ENCODE data around the gene FTCDNL1.

Gene FTCDNL1

GRCh38 chr2:199850718-199851500, at the start of gene FTCDNL1:
FTCDNL1 (minus strand) TSS chr2:199851192; CDS start chr2:199848962, 2,230 bp downstream.
- Mint-ChIP-seq H3K27ac (peak within 1 kb of the TSS; percentile 94), H3K4me3 (peak within 1 kb of the TSS; percentile 91), H3K9me3 (no peaks in the 10 kb centered on the region), H3K36me3 (ENCODE audit: low read depth) (peaks cover 2% of the 10 kb centered on the region), H3K27me3 (peaks cover 7% of the 10 kb centered on the region), H3K4me1 (ENCODE audit: low read depth) (peaks cover 12% of the 10 kb centered on the region)
- DNase-seq, result peak; percentile 83

- Mint-ChIP-seq H3K36me3 (ENCODE audit: low read depth) (no peaks in the 10 kb centered on the region), H3K27me3 (no peaks in the 10 kb centered on the region), H3K4me1 (ENCODE audit: low read depth) (no peaks in the 10 kb centered on the region), H3K4me3 (no peak overlapping the region), H3K9me3 (no peaks in the 10 kb centered on the region), H3K27ac (no peak overlapping the region)
- DNase-seq, result no peak
Measured at GRCh38 chr2:199896617-199897016, 45.6 kb upstream of the FTCDNL1 start.

GRCh38 chr2:199895406-199895805, 44.4 kb upstream of the FTCDNL1 start:
- no peak for DNase-seq
- no peaks in the 10 kb centered on the region for H3K4me1 Mint-ChIP-seq (ENCODE audit: low read depth)
- peaks cover 2% of the 10 kb centered on the region for H3K27me3 Mint-ChIP-seq
- no peak overlapping the region for H3K27ac Mint-ChIP-seq
- H3K9me3 Mint-ChIP-seq, result no peaks in the 10 kb centered on the region
- no peaks in the 10 kb centered on the region for H3K36me3 Mint-ChIP-seq (ENCODE audit: low read depth)
- H3K4me3 Mint-ChIP-seq, result no peak overlapping the region

- Mint-ChIP-seq H3K27me3 (peaks cover 21% of the 10 kb centered on the region), H3K27ac (no peak overlapping the region), H3K36me3 (ENCODE audit: low read depth) (no peaks in the 10 kb centered on the region), H3K4me1 (ENCODE audit: low read depth) (no peaks in the 10 kb centered on the region), H3K4me3 (no peak overlapping the region), H3K9me3 (peaks cover 7% of the 10 kb centered on the region)
- DNase-seq, result no peak
Measured at GRCh38 chr2:199883474-199884212, 32.7 kb upstream of the FTCDNL1 start.

- DNase-seq, result no peak
- Mint-ChIP-seq H3K27me3 (peaks cover 19% of the 10 kb centered on the region), H3K27ac (no peak overlapping the region), H3K36me3 (ENCODE audit: low read depth) (no peaks in the 10 kb centered on the region), H3K4me3 (no peak overlapping the region), H3K9me3 (peaks cover 7% of the 10 kb centered on the region), H3K4me1 (ENCODE audit: low read depth) (no peaks in the 10 kb centered on the region)
Measured at GRCh38 chr2:199882667-199883066, 31.7 kb upstream of the FTCDNL1 start.

GRCh38 chr2:199875400-199875799, 24.4 kb upstream of the FTCDNL1 start:
- H3K9me3 Mint-ChIP-seq, result peaks cover 11% of the 10 kb centered on the region
- H3K36me3 Mint-ChIP-seq (ENCODE audit: low read depth), result no peaks in the 10 kb centered on the region
- no peak overlapping the region for H3K4me3 Mint-ChIP-seq
- peaks cover 22% of the 10 kb centered on the region for H3K27me3 Mint-ChIP-seq
- no peaks in the 10 kb centered on the region for H3K4me1 Mint-ChIP-seq (ENCODE audit: low read depth)
- no peak for DNase-seq
- H3K27ac Mint-ChIP-seq, result no peak overlapping the region

- Mint-ChIP-seq H3K27me3 (peaks cover 31% of the 10 kb centered on the region), H3K9me3 (peaks cover 11% of the 10 kb centered on the region), H3K4me1 (ENCODE audit: low read depth) (no peaks in the 10 kb centered on the region), H3K27ac (no peak overlapping the region), H3K4me3 (no peak overlapping the region), H3K36me3 (ENCODE audit: low read depth) (no peaks in the 10 kb centered on the region)
- no peak for DNase-seq
Measured at GRCh38 chr2:199874209-199874608, 23.2 kb upstream of the FTCDNL1 start.

GRCh38 chr2:199870581-199870980, 19.6 kb upstream of the FTCDNL1 start:
- peaks cover 11% of the 10 kb centered on the region for H3K9me3 Mint-ChIP-seq
- H3K4me1 Mint-ChIP-seq (ENCODE audit: low read depth), result no peaks in the 10 kb centered on the region
- no peak for DNase-seq
- no peaks in the 10 kb centered on the region for H3K36me3 Mint-ChIP-seq (ENCODE audit: low read depth)
- peaks cover 39% of the 10 kb centered on the region for H3K27me3 Mint-ChIP-seq
- no peak overlapping the region for H3K27ac Mint-ChIP-seq
- H3K4me3 Mint-ChIP-seq, result no peak overlapping the region

GRCh38 chr2:199869653-199870052, 18.7 kb upstream of the FTCDNL1 start:
- Mint-ChIP-seq H3K9me3 (peaks cover 8% of the 10 kb centered on the region), H3K4me3 (no peak overlapping the region), H3K27me3 (peaks cover 38% of the 10 kb centered on the region), H3K27ac (no peak overlapping the region), H3K36me3 (ENCODE audit: low read depth) (no peaks in the 10 kb centered on the region), H3K4me1 (ENCODE audit: low read depth) (no peaks in the 10 kb centered on the region)
- DNase-seq, result no peak

- H3K9me3 Mint-ChIP-seq, result peaks cover 5% of the 10 kb centered on the region
- H3K36me3 Mint-ChIP-seq (ENCODE audit: low read depth), result no peaks in the 10 kb centered on the region
- DNase-seq, result no peak
- peaks cover 38% of the 10 kb centered on the region for H3K27me3 Mint-ChIP-seq
- H3K4me3 Mint-ChIP-seq, result no peak overlapping the region
- H3K4me1 Mint-ChIP-seq (ENCODE audit: low read depth), result no peaks in the 10 kb centered on the region
- H3K27ac Mint-ChIP-seq, result no peak overlapping the region
Measured at GRCh38 chr2:199869227-199869541, 18.2 kb upstream of the FTCDNL1 start.

- no peaks in the 10 kb centered on the region for H3K4me1 Mint-ChIP-seq (ENCODE audit: low read depth)
- H3K27me3 Mint-ChIP-seq, result peaks cover 37% of the 10 kb centered on the region
- H3K9me3 Mint-ChIP-seq, result no peaks in the 10 kb centered on the region
- no peak overlapping the region for H3K27ac Mint-ChIP-seq
- H3K4me3 Mint-ChIP-seq, result no peak overlapping the region
- DNase-seq, result no peak
- H3K36me3 Mint-ChIP-seq (ENCODE audit: low read depth), result no peaks in the 10 kb centered on the region
Measured at GRCh38 chr2:199868431-199869226, 17.6 kb upstream of the FTCDNL1 start.

- Mint-ChIP-seq H3K9me3 (no peaks in the 10 kb centered on the region), H3K36me3 (ENCODE audit: low read depth) (no peaks in the 10 kb centered on the region), H3K27ac (no peak overlapping the region), H3K27me3 (peaks cover 50% of the 10 kb centered on the region), H3K4me3 (no peak overlapping the region), H3K4me1 (ENCODE audit: low read depth) (no peaks in the 10 kb centered on the region)
- no peak for DNase-seq
Measured at GRCh38 chr2:199865905-199866304, 14.9 kb upstream of the FTCDNL1 start.

- Mint-ChIP-seq H3K4me1 (ENCODE audit: low read depth) (no peaks in the 10 kb centered on the region), H3K9me3 (no peaks in the 10 kb centered on the region), H3K27ac (no peak overlapping the region), H3K36me3 (ENCODE audit: low read depth) (no peaks in the 10 kb centered on the region), H3K27me3 (peaks cover 50% of the 10 kb centered on the region), H3K4me3 (no peak overlapping the region)
- DNase-seq, result no peak
Measured at GRCh38 chr2:199862788-199863187, 11.8 kb upstream of the FTCDNL1 start.

GRCh38 chr2:199861132-199861774, 10.3 kb upstream of the FTCDNL1 start:
- Mint-ChIP-seq H3K4me3 (no peak overlapping the region), H3K9me3 (no peaks in the 10 kb centered on the region), H3K36me3 (ENCODE audit: low read depth) (no peaks in the 10 kb centered on the region), H3K27ac (no peak overlapping the region), H3K27me3 (peaks cover 54% of the 10 kb centered on the region), H3K4me1 (ENCODE audit: low read depth) (no peaks in the 10 kb centered on the region)
- DNase-seq, result no peak

Measured in activated T-cell treated with anti-CD3 and anti-CD28 coated beads, Interleukin-2, amount 50 U/mL, for 24 hours (primary cell).